Retinal pigment epithelial cell (primary cell): ENCODE measurements around the gene MTHFD1L.

Experiments
- DNase-seq: peaks from one replicate; pipeline ENCODE4 v3.0.0-alpha.2; 2010; ENCODE audit warnings: low read depth
- H3K4me3 ChIP-seq: 2 replicates; pipeline ENCODE4 v1.5.1; 2011; ENCODE audit warnings: mild to moderate bottlenecking, low read length, control low read depth, moderate library complexity
- TF ChIP-seq, protein P1 (sequence below): conservative IDR thresholded peaks from 2 replicates; pipeline ENCODE4 v1.5.1; 2011; ENCODE audit warnings: low read depth, low read length, control low read depth, inconsistent platforms

Gene MTHFD1L

DNA sequence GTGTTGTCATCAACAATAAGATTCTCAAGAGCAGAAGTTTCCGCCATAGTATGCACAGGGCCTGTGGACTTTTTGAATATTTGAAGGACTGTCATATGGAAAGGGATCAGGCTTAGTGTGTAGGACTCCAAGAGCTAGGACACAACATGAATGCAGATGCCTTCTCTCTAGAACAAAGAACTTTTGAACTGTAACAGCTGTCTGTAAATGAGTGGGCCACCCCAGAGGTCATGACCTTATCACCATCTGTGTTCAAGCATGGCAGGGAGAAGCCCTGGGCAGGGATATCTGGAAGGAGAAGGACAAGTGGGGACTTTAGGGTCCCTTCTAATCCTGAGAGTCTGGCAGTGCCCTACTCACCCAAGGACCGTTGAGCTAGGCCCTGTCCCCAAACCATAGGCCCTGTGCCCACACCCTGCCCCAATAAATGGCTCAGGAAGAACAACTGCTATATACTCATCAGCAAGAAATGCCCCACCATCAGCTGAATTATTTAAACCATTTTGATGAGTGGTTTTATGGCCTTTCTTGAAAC is 70.6 kb downstream of the MTHFD1L start:
- H3K4me3 ChIP-seq, result no peak overlapping the region
- TF ChIP-seq, protein P1, sequence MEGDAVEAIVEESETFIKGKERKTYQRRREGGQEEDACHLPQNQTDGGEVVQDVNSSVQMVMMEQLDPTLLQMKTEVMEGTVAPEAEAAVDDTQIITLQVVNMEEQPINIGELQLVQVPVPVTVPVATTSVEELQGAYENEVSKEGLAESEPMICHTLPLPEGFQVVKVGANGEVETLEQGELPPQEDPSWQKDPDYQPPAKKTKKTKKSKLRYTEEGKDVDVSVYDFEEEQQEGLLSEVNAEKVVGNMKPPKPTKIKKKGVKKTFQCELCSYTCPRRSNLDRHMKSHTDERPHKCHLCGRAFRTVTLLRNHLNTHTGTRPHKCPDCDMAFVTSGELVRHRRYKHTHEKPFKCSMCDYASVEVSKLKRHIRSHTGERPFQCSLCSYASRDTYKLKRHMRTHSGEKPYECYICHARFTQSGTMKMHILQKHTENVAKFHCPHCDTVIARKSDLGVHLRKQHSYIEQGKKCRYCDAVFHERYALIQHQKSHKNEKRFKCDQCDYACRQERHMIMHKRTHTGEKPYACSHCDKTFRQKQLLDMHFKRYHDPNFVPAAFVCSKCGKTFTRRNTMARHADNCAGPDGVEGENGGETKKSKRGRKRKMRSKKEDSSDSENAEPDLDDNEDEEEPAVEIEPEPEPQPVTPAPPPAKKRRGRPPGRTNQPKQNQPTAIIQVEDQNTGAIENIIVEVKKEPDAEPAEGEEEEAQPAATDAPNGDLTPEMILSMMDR, result no peak

DNA sequence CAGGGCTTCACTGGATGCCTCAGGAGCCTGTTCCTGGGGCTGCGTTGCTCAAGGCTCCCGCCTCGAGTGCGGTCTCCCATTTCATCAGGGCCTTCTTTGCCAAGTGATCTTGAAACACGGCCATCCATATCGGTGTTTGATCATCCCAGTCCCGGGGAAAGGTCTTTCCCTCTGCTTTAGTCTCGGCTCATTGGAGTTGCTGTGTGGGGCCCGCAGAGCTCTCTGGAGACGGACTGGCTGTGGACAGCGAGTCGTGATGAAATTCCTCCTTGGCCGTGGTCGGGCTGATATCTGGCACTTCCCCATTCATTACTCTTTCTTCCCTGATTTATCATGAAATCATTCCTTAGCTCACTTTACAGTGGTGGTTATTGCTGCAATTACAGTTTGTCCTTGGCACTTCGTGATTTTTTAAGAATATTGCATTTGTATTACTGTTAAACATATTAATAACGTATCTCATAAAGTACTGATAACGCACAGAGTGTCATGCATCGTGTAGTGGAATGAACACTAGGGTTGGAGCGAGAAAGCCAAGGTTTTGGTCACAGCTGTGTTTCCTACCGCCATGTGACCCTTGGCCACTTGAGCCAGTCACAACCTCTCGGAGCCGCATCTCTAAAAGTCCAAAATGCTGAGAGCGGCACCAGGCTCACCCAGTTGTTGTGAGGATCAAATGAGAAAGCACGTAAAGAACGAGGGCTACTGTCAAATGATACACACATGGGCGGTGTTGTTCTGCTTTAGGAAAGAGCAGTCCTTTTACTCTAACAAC is 71.8 kb downstream of the MTHFD1L start:
- DNase-seq, result no peak
- TF ChIP-seq, protein P1, result no peak
- no peak overlapping the region for H3K4me3 ChIP-seq

More for the DNA sequence above, 70.6 kb downstream of the MTHFD1L start:
- DNase-seq, result no peak

DNA sequence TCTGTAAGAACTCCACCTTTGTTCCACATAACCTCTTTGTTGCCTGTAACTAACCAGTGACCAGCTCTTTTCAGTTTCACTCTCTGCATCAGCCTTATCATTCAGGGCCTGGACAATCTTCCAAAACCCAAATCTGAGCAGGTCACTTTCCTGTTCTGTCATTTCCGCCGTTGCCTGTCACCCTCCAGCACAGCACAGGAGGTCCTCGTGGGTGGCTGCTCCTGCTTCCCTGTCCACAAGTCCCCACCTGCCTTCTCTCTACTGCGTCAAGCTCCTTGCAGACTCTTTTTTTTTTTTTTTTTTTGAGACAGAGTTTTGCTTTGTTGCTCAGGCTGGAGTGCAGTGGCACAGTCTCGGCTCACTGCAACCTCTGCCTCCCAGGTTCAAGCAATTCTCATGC is 73.9 kb downstream of the MTHFD1L start:
- TF ChIP-seq, protein P1, result no peak
- H3K4me3 ChIP-seq, result no peak overlapping the region
- DNase-seq, result no peak

DNA sequence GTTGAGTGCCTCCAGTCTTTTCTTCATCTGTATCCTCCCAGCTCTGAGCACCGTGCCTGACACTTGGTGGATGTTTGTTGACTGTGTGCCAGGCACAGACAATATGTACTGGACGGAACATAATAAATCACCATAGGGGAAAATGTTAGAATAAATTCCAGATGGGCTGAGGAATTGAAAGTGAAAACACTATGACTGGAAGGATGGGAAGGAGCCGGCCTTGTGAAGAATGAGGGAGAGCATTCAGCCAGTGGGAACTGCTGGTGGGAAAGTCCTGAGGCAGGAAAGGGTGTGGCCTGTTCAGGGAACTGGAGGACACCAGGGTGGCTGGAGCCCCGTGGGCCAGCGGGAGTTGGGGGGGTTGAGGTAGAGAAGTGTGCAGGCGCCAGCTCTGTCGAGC is 75.4 kb downstream of the MTHFD1L start:
- no peak for DNase-seq
- no peak overlapping the region for H3K4me3 ChIP-seq
- TF ChIP-seq, protein P1, result no peak

DNA sequence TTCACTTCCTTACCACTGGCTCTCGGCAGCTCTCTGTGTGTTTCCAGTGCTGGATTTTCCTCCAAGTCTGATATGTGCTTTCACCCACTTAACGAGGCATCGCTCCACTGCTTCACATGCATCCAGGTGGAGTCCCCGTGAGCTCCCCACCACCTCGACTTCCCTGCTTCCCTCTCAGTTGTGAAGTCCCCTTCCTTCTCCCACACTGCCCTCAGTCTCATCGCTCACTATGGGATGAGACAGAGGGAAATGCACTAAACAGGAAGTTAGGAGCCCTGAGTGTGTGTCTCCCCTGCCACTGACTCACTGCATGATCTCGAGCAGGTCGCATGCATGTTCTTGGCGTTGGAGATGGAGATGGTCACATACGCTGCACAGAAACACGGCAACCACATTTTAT is 84.0 kb downstream of the MTHFD1L start:
- H3K4me3 ChIP-seq, result no peak overlapping the region
- DNase-seq, result no peak
- TF ChIP-seq, protein P1, result no peak

DNA sequence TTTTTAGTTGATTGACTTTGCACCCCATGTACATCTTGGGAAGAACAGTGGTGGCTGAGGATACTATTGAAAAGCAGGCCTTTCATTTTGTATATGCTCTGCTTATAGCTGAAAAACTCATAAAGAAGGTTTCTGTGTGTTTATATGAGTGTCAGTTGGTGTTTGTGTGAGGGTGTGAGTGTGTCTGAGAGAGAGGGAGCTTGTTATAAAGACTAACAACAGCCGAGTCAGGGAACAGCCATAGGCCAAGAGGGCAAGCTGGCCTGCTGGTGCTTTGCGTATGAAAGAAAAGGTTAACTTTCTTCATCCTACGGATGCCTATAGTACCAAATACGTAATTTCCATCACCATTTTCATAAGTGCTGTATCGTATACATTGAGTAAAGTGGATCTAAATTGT is 88.3 kb downstream of the MTHFD1L start:
- no peak for DNase-seq
- TF ChIP-seq, protein P1, result no peak
- H3K4me3 ChIP-seq, result no peak overlapping the region

DNA sequence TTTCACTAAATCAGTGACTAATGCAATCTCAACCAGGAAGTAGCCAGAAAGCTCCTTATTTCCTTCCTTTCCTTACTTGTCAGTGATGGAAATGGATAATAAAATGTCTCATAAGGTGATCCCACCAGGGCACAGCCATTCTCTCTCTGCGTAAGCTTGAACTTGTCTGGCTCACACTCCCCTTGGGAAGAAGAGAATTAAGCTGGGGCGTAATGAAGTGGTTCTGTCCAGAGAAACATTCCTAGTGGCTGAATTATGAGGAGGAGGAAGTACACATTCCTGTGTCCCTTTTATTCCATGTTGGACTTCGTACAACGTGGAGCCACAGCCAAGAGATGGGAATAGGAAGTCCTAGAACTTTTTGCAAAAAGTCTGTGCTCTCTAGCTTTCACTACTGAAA is 93.7 kb downstream of the MTHFD1L start:
- TF ChIP-seq, protein P1, result no peak
- DNase-seq, result no peak
- no peak overlapping the region for H3K4me3 ChIP-seq
